ENCODE measurements around the gene TBCK. TPM values are rescaled to one million over a fixed set of nuclear protein-coding genes. Genes with fewer than 3 reads are reported as not detected.
A peak's percentile ranks its signal among the peaks of the same experiment; 100 is the strongest.

Gene TBCK
- total and polyA plus RNA-seq, 2 of the 13 experiments (the other 11 are each of a cell fraction or from before 2014, with no cell fraction given): 51.0 to 62.4 TPM

- Histone ChIP-seq H4K20me1 (ENCODE audit: insufficient read depth, low read length) (no peaks in the 10 kb centered on the region), H3K79me2 (ENCODE audit: insufficient read depth, low read length) (no peaks in the 10 kb centered on the region), H3K27ac (ENCODE audit: extremely low read length, insufficient read depth, low read length) (peak overlapping the region; percentile 55), H3K4me3 (replicated peaks in 1 of 3; ENCODE audit: insufficient read depth in 1 of 3, low read depth in 2 of 3, low read length in 3 of 3) (no peak overlapping the region), H3K36me3 (replicated peaks in 1 of 2; ENCODE audit: control insufficient read depth in 1 of 2, insufficient read depth in 2 of 2, low read length in 2 of 2) (peaks cover 0 to 4% of the 10 kb centered on the region in 2 experiments; a peak in 1 of 5 replicates), H3K9ac (ENCODE audit: insufficient read depth, low read depth, low read length) (no peak overlapping the region), H3K9me3 (ENCODE audit: low read length) (no peaks in the 10 kb centered on the region), H3K4me2 (ENCODE audit: low read depth, low read length) (no peak overlapping the region), H3K27me3 (ENCODE audit: control insufficient read depth in 1 of 2, insufficient read depth in 2 of 2, low read length in 2 of 2) (no peaks in the 10 kb centered on the region), H3K4me1 (ENCODE audit: insufficient read depth, low read length) (peaks cover 19% of the 10 kb centered on the region), H2AFZ (ENCODE audit: low read length) (no peak overlapping the region)
- 90% methylated on average over 1 of the region's 1 CpG for whole genome bisulfite sequencing (ENCODE audit: low lambda C conversion rate)
- intact Hi-C loops (cut with micrococcal nuclease; ENCODE audit: unreplicated experiment): no loop called here
- FAIRE-seq (no peak), ATAC-seq (peak; percentile 57; the same call in 2 of the 3 replicates), DNase-seq (ENCODE audit: low spot score) (peak; percentile 80)
- TF ChIP-seq CREM (IDR thresholded peaks at IDR 0.05): peak; percentile 17; the same call in 1 of the 2 replicates
- TF ChIP-seq CREM (CRISPR knock-in tag; IDR thresholded peaks at IDR 0.05): no peak
- TF ChIP-seq SOX13 (IDR thresholded peaks at IDR 0.05): no peak
- TF ChIP-seq SOX13 (CRISPR knock-in tag; conservative IDR thresholded peaks at IDR 0.05 in 1 of 2, IDR thresholded peaks at IDR 0.05 in 1 of 2): no peak
- TF ChIP-seq NFE2L2 (IDR thresholded peaks at IDR 0.05; ENCODE audit: low read length): peak; percentile 60
- TF ChIP-seq MAFK (conservative IDR thresholded peaks at IDR 0.05 in 1 of 2, IDR thresholded peaks at IDR 0.05 in 1 of 2; ENCODE audit: low read length in 2 of 2): peak; percentile 92 to 94
- TF ChIP-seq GFI1 (CRISPR knock-in tag; IDR thresholded peaks at IDR 0.05; ENCODE audit: borderline replicate concordance): peak; percentile 46; the same call in 1 of the 2 replicates
- peak; percentile 89 for TF ChIP-seq MAFF (IDR thresholded peaks at IDR 0.05; ENCODE audit: low read depth, low read length)
- TF ChIP-seq HMG20B (CRISPR knock-in tag; conservative IDR thresholded peaks at IDR 0.05): no peak
- no peak for TF ChIP-seq ZNF142 (CRISPR knock-in tag; IDR thresholded peaks at IDR 0.05)
- TF ChIP-seq BCL6 (CRISPR knock-in tag; IDR thresholded peaks at IDR 0.05): peak; percentile 18; the same call in 1 of the 2 replicates
- peak; percentile 22; the same call in 1 of the 2 replicates for TF ChIP-seq NCOA2 (CRISPR knock-in tag; IDR thresholded peaks at IDR 0.05)
- TF ChIP-seq SIX4 (CRISPR knock-in tag; IDR thresholded peaks at IDR 0.05): 0 out of 2 replicates have a peak, but pooled peaks have one; percentile 37
- peak in 1 of 2 experiments; percentile 49; a peak in 1 of 4 replicates for TF ChIP-seq EP300 (IDR thresholded peaks at IDR 0.05; ENCODE audit: low read depth in 2 of 2, low read length in 2 of 2)
- TF ChIP-seq EP300 (CRISPR knock-in tag; IDR thresholded peaks at IDR 0.05; ENCODE audit: borderline replicate concordance): peak; percentile 24; the same call in 1 of the 2 replicates
- no peak for TF ChIP-seq KDM5B (CRISPR knock-in tag; IDR thresholded peaks at IDR 0.05; ENCODE audit: borderline replicate concordance)
- TF ChIP-seq MZF1 (CRISPR knock-in tag; IDR thresholded peaks at IDR 0.05; ENCODE audit: borderline replicate concordance): no peak
- no peak for TF ChIP-seq ZNF598 (CRISPR knock-in tag; IDR thresholded peaks at IDR 0.05; ENCODE audit: borderline replicate concordance)
- peak; percentile 44; the same call in 1 of the 2 replicates for TF ChIP-seq NR2F6 (IDR thresholded peaks at IDR 0.05)
- TF ChIP-seq NR2F6 (CRISPR knock-in tag; IDR thresholded peaks at IDR 0.05): no peak
- ChIA-PET CTCF (ENCODE audit: low intra/inter-chr PET ratio, low total read pairs) (no interaction called here), POLR2A (no interaction called here)
- BruUV-seq (replicated peaks): no TSS peak
- in situ Hi-C loops (cut with HindIII; ENCODE audit: extremely low pct_ligation_motif_present, low pct_unique_long_range_greater_than_20kb): no loop called here
These were observed 253.5 kb downstream of the TBCK start for GRCh38 chr4:106062452-106062875.
